ENCODE results near the gene TOMM70.

DNA sequence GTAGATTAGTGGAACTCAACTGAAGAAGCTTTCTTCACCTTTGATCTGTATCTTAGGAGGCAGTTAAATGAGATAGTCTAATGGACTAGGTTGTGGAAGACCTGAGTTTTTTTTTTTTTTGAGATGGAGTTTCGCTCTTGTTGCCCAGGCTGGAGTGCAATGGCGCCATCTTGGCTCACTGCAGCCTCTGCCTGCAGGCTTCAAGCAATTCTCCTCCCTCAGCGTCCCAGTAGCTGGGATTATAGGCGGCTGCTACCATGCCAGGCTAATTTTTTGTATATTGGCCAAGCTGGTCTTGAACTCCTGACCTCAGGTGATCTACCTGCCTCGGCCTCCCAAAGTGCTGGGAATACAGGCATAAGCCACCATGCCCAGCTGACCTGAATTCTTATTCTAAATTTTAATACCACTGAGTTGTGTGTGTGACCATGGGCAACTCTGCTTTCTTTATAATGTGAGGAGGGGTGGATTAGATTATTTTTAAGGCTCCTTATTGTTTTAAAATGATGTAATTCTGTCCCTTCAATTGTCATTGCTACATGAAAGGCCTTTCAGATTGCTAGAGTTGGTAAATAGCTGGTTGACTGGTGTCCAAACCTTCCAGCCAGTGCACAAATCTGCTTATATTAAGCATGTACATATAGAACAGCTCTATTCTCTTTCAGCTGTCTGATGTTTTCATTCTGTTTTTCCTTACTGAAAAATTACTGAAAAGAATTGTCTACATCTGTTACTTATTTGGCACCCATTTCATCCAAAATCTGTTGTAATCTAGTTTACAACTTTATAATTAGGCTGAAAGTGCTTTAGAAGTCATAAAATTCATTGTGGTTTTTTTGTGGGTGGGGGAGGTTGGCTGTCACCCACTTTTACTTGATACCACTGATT lies 2.7 kb upstream of the TOMM70 start:
- no peak for TF ChIP-seq EZH2phosphoT487 (IDR thresholded peaks at IDR 0.05; ENCODE audit: low read length)
- TF ChIP-seq, protein P1, sequence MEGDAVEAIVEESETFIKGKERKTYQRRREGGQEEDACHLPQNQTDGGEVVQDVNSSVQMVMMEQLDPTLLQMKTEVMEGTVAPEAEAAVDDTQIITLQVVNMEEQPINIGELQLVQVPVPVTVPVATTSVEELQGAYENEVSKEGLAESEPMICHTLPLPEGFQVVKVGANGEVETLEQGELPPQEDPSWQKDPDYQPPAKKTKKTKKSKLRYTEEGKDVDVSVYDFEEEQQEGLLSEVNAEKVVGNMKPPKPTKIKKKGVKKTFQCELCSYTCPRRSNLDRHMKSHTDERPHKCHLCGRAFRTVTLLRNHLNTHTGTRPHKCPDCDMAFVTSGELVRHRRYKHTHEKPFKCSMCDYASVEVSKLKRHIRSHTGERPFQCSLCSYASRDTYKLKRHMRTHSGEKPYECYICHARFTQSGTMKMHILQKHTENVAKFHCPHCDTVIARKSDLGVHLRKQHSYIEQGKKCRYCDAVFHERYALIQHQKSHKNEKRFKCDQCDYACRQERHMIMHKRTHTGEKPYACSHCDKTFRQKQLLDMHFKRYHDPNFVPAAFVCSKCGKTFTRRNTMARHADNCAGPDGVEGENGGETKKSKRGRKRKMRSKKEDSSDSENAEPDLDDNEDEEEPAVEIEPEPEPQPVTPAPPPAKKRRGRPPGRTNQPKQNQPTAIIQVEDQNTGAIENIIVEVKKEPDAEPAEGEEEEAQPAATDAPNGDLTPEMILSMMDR (IDR thresholded peaks at IDR 0.05; ENCODE audit: low read length), result no peak
